Keratinocyte (primary cell): Measurements from ENCODE around the gene SLC10A3. TPM values are rescaled to one million over a fixed set of nuclear protein-coding genes. Genes with fewer than 3 reads are reported as not detected.

ENCODE experiments used
- DNase-seq: peaks from one replicate; pipeline ENCODE4 v3.0.0-alpha.2; 2011; ENCODE audit warnings: low read depth, missing footprints, low spot score
- FAIRE-seq: peaks from 2 replicates; lab custom pipeline; 2011; peaks lifted over from hg19 to GRCh38; lab: Jason Lieb, UNC
- H2AFZ ChIP-seq: 2 replicates; pipeline ENCODE4 v1.6.0; 2012; ENCODE audit warnings: low read length, control low read depth, inconsistent platforms; ENCODE audit not compliant: control insufficient read depth
- H3K27ac ChIP-seq: 2 replicates; pipeline ENCODE4 v1.5.1; 2011; ENCODE audit warnings: low read length; ENCODE audit not compliant: control insufficient read depth, insufficient read depth
- H3K27me3 ChIP-seq: 3 replicates; pipeline ENCODE4 v1.6.0; 2011; ENCODE audit warnings: low read length; ENCODE audit not compliant: control insufficient read depth, insufficient read depth; ENCODE audit errors: extremely low read depth
- H3K36me3 ChIP-seq, 2 experiments: 2 replicates in 1 of 2; 3 replicates in 1 of 2; pipeline ENCODE4 v1.5.1; 2011; ENCODE audit warnings: low read length in 2 of 2, mild to moderate bottlenecking in 1 of 2; ENCODE audit not compliant: control insufficient read depth in 2 of 2, insufficient read depth in 2 of 2; ENCODE audit errors: extremely low read depth in 1 of 2
- H3K4me1 ChIP-seq: 3 replicates; pipeline ENCODE4 v1.5.1; 2011; ENCODE audit warnings: low read length; ENCODE audit not compliant: control insufficient read depth, insufficient read depth; ENCODE audit errors: extremely low read depth
- H3K4me2 ChIP-seq: 3 replicates; pipeline ENCODE4 v1.6.0; 2011; ENCODE audit warnings: low read depth, low read length; ENCODE audit not compliant: control insufficient read depth, insufficient read depth; ENCODE audit errors: extremely low read depth
- H3K4me3 ChIP-seq, 3 experiments: fragments of 200-600 bp in 1 of 3; sonication (generic) in 1 of 3; 2 replicates in 2 of 3; 3 replicates in 1 of 3; pipeline ENCODE4 v1.5.1; 2011 to 2016; ENCODE audit warnings: low read length in 3 of 3, mild to moderate bottlenecking in 3 of 3, control low read depth in 2 of 3, inconsistent platforms in 1 of 3, low read depth in 1 of 3, mixed read lengths in 1 of 3, mixed run types in 1 of 3, moderate library complexity in 1 of 3; ENCODE audit not compliant: control insufficient read depth in 2 of 3, insufficient read depth in 2 of 3; ENCODE audit errors: extremely low read depth in 1 of 3
- H3K79me2 ChIP-seq: 2 replicates; pipeline ENCODE4 v1.6.0; 2012; ENCODE audit warnings: low read length; ENCODE audit not compliant: control insufficient read depth, insufficient read depth
- H3K9ac ChIP-seq: 3 replicates; pipeline ENCODE4 v1.6.0; 2011; ENCODE audit warnings: low read length; ENCODE audit not compliant: control insufficient read depth, insufficient read depth; ENCODE audit errors: extremely low read depth
- H3K9me1 ChIP-seq: 3 replicates; pipeline ENCODE4 v1.6.0; 2011; ENCODE audit warnings: low read length; ENCODE audit not compliant: control insufficient read depth, insufficient read depth; ENCODE audit errors: extremely low read depth
- H3K9me3 ChIP-seq: 2 replicates; pipeline ENCODE4 v1.5.1; 2012; ENCODE audit warnings: low read depth, low read length; ENCODE audit not compliant: control insufficient read depth
- H4K20me1 ChIP-seq: 3 replicates; pipeline ENCODE4 v1.6.0; 2011; ENCODE audit warnings: low read length; ENCODE audit not compliant: control insufficient read depth, insufficient read depth; ENCODE audit errors: extremely low read depth
- EZH2 ChIP-seq: IDR thresholded peaks from one replicate; pipeline ENCODE4 v1.6.1; 2012; ENCODE audit warnings: inconsistent platforms, mild to moderate bottlenecking, low read length, moderate library complexity
- dilution Hi-C: fragments of 300-500 bp; cut with MboI; formaldehyde crosslinking; loops from one replicate; pipeline ENCODE4 v1.7.0; 2020; ENCODE audit warnings: low sequenced_read_pairs; ENCODE audit not compliant: extremely low pct_ligation_motif_present
- polyA plus RNA-seq, 5 experiments: library from polyadenylated mRNA; depleted of rRNA in 3 of 5; stranded (reverse) in 3 of 5; stranded (forward) in 1 of 5; unstranded in 1 of 5; fragments of >200 nt; gene quantifications; 1 replicate in 1 of 5; 2 replicates in 3 of 5; 3 replicates in 1 of 5; pipeline versions ENCODE4 v1.2.1 to v1.2.3, GENCODE V29; 2011 to 2012; ENCODE audit warnings: missing spikeins in 2 of 5, low read depth in 1 of 5, low replicate concordance in 1 of 5
- TF ChIP-seq, protein P1 (sequence below), 3 experiments: IDR thresholded peaks in 1 of 3; conservative IDR thresholded peaks in 1 of 3; optimal IDR thresholded peaks in 1 of 3; 2 replicates in 2 of 3; 3 replicates in 1 of 3; pipeline versions ENCODE3 to v1.5.1; 2011; ENCODE audit warnings: low read length in 3 of 3, mild to moderate bottlenecking in 3 of 3, moderate library complexity in 2 of 3, control low read depth in 1 of 3, inconsistent platforms in 1 of 3; ENCODE audit not compliant: insufficient read depth in 2 of 3; ENCODE audit errors: extremely low read depth in 1 of 3

The SLC10A3 gene
- polyA plus RNA-seq, 1 donor (not counting 4 experiments of a cell fraction or from before 2014, with no cell fraction given): 8.1 TPM

DNA sequence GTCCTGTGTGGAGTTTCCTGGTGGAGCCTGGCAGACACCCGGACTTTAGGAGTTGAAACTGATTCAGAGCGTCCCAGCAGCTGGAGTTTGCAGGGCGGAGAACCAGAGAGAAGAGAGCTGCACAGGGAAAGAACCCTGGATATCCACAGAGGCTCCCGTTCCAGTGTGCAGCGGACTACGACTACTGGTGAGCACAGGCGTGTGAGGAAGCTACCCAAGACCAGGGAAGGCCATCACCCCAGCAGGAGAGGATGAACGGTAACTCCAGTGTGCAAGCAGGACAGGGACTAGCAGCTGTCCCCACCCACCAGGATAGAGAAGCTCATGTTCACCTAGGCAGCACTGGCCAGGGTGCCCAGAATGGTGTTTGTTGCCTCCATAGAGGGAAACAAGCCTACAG, 13.6 kb downstream of the SLC10A3 start:
- Histone ChIP-seq H3K79me2 (no peaks in the 10 kb centered on the region), H3K9ac (no peak overlapping the region), H3K36me3 (peaks cover 0 to under 1% of the 10 kb centered on the region in 2 experiments), H3K9me1 (no peaks in the 10 kb centered on the region), H3K4me1 (no peaks in the 10 kb centered on the region), H3K9me3 (no peaks in the 10 kb centered on the region), H3K4me3 (no peak overlapping the region), H2AFZ (no peak overlapping the region), H4K20me1 (no peaks in the 10 kb centered on the region), H3K27me3 (no peaks in the 10 kb centered on the region), H3K4me2 (no peak overlapping the region), H3K27ac (no peak overlapping the region)
- no peak for DNase-seq
- no peak for TF ChIP-seq EZH2
- TF ChIP-seq, protein P1, sequence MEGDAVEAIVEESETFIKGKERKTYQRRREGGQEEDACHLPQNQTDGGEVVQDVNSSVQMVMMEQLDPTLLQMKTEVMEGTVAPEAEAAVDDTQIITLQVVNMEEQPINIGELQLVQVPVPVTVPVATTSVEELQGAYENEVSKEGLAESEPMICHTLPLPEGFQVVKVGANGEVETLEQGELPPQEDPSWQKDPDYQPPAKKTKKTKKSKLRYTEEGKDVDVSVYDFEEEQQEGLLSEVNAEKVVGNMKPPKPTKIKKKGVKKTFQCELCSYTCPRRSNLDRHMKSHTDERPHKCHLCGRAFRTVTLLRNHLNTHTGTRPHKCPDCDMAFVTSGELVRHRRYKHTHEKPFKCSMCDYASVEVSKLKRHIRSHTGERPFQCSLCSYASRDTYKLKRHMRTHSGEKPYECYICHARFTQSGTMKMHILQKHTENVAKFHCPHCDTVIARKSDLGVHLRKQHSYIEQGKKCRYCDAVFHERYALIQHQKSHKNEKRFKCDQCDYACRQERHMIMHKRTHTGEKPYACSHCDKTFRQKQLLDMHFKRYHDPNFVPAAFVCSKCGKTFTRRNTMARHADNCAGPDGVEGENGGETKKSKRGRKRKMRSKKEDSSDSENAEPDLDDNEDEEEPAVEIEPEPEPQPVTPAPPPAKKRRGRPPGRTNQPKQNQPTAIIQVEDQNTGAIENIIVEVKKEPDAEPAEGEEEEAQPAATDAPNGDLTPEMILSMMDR (optimal IDR thresholded peaks at IDR 0.05 in 1 of 3, IDR thresholded peaks at IDR 0.05 in 1 of 3, conservative IDR thresholded peaks at IDR 0.05 in 1 of 3; ENCODE audit: extremely low read depth in 1 of 3, insufficient read depth in 2 of 3, low read length in 3 of 3): no peak
- dilution Hi-C loops: no loop called here
- FAIRE-seq: no peak

DNA sequence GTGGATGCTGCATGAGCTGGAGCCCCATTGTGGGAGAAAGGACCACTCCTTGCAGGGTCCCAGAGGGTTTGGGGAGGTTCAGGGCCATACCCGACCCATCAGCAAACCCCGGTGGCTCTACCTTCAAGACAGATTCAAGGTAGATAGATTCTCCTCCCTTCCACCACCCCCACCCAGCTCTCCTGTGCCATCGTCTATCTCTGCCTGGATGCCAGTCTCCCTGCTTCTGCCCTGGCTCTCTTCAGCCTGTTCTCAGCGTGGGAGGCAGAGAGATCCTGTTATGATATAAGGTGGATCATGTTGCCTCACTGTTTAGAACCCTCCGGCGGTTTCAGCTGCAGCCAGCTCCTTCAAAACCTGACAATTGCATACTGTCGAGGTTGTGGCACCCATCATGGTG, 16.7 kb downstream of the SLC10A3 start:
- Histone ChIP-seq H3K27ac (no peak overlapping the region), H3K4me3 (no peak overlapping the region), H3K4me2 (no peak overlapping the region), H3K79me2 (no peaks in the 10 kb centered on the region), H4K20me1 (no peaks in the 10 kb centered on the region), H3K9ac (no peak overlapping the region), H3K27me3 (no peaks in the 10 kb centered on the region), H2AFZ (no peak overlapping the region), H3K36me3 (peaks cover 0 to 5% of the 10 kb centered on the region in 2 experiments), H3K4me1 (no peaks in the 10 kb centered on the region), H3K9me3 (peaks cover 2% of the 10 kb centered on the region), H3K9me1 (no peaks in the 10 kb centered on the region)
- no peak for TF ChIP-seq EZH2
- TF ChIP-seq, protein P1 (optimal IDR thresholded peaks at IDR 0.05 in 1 of 3, IDR thresholded peaks at IDR 0.05 in 1 of 3, conservative IDR thresholded peaks at IDR 0.05 in 1 of 3; ENCODE audit: extremely low read depth in 1 of 3, insufficient read depth in 2 of 3, low read length in 3 of 3): no peak
- no peak for FAIRE-seq
- DNase-seq: no peak
- dilution Hi-C loops: no loop called here
